Measurements from ENCODE around the gene MAP1B.
A peak's percentile ranks its signal among the peaks of the same experiment; 100 is the strongest.

Gene MAP1B

GRCh38 chr5:72224946-72225463 lies 117.7 kb downstream of the MAP1B start:
- no peak for DNase-seq (ENCODE audit: low spot score)

- DNase-seq (ENCODE audit: low spot score) = no peak
Observed at GRCh38 chr5:72225741-72226140, 118.5 kb downstream of the MAP1B start.

- no peak for DNase-seq (ENCODE audit: low spot score)
Observed at GRCh38 chr5:72226950-72227349, 119.7 kb downstream of the MAP1B start.

DNA sequence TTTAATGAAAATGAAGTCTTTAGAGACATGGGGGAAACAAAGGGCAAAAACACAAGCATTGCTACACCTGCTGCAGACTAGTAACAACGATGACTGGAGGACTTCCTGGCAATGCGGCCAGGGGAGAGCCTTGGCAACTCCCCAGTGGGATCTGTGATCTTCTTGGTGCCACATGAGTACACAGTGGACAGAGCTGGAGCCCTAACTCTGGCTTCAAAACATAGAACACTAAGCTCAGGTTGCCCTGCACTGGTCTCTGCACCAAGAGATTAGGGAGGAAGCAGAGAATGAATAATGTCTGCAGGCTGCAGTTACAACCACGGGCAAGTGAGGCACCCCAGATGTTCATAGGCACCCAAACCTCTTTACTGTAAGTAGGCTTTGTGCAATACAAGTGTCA lies 121.7 kb downstream of the MAP1B start:
- no peak for DNase-seq (ENCODE audit: low spot score)

GRCh38 chr5:72231991-72232703 lies 124.9 kb downstream of the MAP1B start:
- peak; percentile 46 for DNase-seq (ENCODE audit: low spot score)

DNA sequence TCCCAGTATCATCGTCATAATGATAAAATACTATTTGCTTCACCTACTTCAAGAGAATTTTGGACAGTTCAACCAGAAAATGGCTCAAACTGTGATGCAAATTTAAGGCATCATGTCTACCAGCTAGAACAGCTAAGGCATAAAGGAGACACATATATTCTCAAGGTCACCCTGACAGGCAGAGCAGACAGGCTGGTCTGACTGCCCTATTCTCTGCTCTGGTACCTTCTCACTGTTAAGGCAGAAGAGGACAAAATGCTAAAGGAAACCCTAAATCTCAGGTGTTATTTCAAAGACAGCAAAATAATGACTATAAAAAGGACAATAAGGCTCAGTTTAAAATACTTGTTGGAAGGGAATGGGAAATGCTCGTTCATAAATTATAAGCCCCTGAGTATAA lies 125.6 kb downstream of the MAP1B start:
- no peak for DNase-seq (ENCODE audit: low spot score)

DNA sequence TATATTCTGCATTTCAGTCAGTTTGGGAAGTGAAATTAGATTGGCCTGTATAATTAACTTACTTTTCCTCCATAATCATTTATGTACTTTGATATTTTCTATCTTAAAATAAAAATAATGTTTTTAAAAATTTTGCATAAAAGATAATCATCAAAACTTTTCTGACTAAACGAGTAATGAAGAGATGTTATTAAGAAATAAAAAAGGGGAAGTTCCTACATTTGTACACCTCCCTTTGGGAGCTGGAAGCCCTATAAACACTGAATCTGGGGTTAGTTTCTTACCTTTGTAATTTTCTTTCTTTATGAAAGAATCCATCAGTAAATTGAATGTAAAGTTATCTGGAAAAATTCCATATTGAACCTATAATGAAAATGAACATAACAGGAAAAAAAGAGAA lies 126.6 kb downstream of the MAP1B start:
- DNase-seq (ENCODE audit: low spot score) = no peak

DNA sequence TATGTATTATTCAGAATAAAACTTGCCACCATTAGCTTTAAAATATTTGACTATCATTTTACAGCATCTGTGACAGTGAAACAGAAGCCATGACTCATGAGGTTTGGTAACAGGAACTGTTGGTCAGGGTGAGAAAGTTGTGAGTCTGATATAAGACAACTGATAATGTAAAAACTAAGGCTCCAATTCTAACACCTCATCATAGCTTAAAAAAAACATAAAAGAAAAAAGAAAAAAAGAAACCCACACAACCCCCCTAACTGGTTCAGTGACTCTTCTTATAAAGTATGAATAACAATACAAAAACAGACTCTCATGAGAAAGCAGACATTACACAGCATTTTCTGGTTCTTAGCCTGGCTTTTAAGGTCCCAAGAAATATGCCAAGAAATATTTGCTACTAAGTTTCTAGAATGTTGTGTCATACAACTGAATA lies 127.0 kb downstream of the MAP1B start:
- DNase-seq (ENCODE audit: low spot score) = peak; percentile 51

- no peak for DNase-seq (ENCODE audit: low spot score)
Observed at GRCh38 chr5:72234868-72235267, 127.6 kb downstream of the MAP1B start.

GRCh38 chr5:72235725-72236124 lies 128.4 kb downstream of the MAP1B start:
- DNase-seq (ENCODE audit: low spot score) = no peak

- DNase-seq (ENCODE audit: low spot score) = no peak
Observed at GRCh38 chr5:72237415-72237814, 130.1 kb downstream of the MAP1B start.

DNA sequence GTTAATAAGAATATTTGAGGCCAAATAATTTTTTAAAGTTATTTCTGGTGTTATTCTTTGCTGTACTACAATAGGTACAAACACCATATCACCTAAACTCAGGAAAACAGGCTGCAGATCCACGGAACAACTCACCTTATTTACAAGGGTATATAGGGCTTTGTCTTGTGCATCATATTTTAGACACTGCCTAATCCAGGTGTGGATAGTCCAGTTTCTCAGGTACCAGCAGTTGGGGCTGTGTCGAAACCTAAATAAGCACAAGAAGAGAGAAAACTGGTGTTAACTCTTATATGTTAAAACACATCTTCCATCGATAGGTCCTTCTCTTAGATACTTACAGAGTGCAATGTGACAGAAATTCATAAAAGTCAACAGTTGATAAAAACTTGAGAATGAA lies 130.6 kb downstream of the MAP1B start:
- no peak for DNase-seq (ENCODE audit: low spot score)

DNA sequence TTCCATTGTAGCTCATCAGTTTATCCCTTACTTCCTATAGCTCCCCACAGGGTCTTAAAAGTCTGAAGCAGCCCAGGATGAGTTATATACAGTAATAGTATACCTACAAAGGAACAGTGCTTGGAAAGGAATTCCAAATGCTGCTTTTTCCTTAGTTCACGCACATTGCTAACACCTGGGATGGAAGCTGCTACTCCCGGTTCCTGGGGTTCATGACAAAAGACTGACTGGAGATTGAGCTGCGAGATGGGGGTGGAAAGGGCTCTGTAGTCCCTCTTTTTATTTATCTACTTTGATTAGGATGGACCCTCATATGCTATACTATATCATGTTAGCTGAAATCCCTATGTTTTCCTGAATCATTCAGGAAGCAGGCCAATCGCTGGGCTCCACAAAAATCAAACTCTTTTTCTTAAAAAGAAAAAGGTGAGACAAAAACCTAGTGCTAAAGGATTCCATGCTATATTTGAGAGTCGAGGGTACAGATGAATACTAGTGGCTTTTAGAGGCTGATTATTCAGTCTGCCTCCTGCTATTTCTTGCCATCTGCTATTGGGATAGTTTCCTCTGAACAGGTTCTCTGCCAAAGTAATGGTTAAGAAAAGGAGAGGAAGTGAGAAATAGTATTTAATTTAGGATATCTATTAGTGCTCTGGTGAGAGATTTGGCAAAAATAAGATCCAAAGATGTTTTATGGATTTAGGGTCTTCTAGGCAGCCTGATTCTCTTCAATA lies 131.6 kb downstream of the MAP1B start:
- DNase-seq (ENCODE audit: low spot score) = no peak

DNA sequence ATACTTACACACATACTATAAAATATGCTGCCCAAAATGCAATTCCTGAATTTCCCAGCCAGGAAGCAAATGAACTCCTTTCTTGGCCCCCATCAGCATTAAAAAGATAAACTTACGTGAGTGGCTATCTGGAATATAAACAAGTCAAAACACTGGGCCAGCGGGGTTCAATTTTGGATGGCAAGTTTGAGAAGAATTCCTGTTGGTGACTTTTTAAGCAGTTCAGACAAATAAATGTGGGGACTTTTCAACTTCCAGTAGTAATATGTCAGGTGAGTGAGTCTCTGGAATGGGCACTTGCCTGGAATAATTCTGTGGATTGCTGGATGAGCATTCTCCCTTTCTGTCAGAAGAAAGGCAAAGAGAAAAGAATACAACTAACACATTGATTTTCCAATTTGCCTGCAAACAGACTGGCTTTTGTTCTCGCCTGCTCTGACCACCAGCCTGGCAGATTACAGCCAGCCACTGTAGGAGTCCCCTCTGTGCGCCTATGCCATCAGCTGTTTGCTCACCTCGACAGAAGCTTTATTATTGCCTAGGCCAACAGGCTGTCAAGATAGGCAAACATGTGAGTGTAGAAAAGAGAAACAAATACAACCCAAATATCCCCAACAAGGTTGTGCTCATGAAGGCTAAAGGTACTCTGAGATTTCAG lies 134.2 kb downstream of the MAP1B start:
- no peak for DNase-seq (ENCODE audit: low spot score)

GRCh38 chr5:72242796-72243475 lies 135.7 kb downstream of the MAP1B start:
- no peak for DNase-seq (ENCODE audit: low spot score)

DNA sequence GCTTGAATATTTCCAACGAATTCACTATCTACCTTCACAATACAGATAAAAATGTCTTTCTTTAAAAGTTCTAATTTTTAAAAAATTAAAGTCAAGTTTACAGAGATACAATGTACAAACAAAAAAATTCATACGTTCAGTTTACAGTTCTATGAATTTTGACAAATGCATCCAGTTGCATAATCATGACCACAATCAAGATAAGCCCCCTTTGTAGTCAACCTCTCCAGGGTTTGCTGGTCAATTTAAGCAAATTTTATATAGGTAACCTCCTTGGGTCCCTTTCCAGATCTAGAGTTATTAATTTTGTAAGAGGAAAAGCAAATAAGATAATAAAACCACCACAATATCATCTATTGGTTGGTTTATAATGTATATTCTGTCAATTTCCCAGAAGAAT lies 136.4 kb downstream of the MAP1B start:
- no peak for DNase-seq (ENCODE audit: low spot score)

DNA sequence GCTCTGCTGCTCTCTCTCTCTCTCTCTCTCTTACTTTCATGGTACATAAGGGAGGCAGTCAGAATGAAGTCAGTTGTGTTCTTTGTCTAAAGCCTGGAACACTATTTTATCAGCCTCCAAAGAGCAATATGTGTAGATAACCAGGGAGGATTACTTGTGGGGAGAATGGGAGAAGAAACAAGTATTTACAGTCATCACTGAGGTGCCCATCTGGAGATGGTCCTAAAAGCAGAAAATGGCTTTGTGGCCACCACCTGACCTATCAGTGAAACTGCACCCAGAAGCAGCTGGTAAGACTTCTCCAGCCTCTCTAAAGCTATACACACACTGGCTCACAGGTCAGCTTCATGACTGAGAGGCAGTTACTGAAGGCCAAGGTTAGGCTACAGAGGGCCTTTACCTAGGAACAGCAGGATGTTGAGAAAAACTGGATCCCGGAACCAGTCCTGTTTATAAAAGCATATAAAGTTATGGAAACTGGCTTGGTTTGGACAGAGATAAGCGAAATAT lies 137.6 kb downstream of the MAP1B start:
- no peak for DNase-seq (ENCODE audit: low spot score)

- DNase-seq (ENCODE audit: low spot score) = no peak
Observed at GRCh38 chr5:72245546-72245945, 138.3 kb downstream of the MAP1B start.

- DNase-seq (ENCODE audit: low spot score) = no peak
Observed at GRCh38 chr5:72245951-72246532, 138.8 kb downstream of the MAP1B start.

DNA sequence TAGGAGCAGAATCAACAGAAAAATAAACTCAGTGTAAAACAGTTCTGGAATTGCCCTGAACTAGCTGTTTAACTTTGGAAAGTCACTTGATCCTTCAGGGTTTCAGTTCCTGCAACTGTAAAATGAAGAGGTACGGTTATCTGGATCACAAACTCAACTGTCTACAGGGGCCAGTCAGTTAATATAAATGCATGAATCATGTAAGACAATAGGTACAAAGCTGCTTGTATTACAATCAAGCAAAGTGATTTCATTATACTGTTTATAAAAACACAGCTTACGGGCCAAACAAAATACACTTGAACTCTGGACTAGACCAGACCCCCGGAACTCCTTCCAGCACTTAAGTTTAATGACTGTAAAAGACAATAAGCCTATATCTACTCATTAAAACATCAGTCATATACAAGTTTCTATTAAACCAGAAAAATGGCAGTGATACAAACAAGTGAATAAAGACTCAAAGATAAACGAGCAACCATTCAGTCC lies 139.7 kb downstream of the MAP1B start:
- no peak for DNase-seq (ENCODE audit: low spot score)

GRCh38 chr5:72248410-72248981 lies 141.2 kb downstream of the MAP1B start:
- DNase-seq (ENCODE audit: low spot score) = no peak
